DMS153 treated with DMSO at 0.1 percent for 48 hours (cell line): ENCODE results near the gene CTNNA3.

Source experiments
- DNase-seq: peaks from one replicate; lab custom pipeline; 2025; ENCODE audit not compliant: unreplicated experiment; lab: John Stamatoyannopoulos, UW

CTNNA3 gene

DNA sequence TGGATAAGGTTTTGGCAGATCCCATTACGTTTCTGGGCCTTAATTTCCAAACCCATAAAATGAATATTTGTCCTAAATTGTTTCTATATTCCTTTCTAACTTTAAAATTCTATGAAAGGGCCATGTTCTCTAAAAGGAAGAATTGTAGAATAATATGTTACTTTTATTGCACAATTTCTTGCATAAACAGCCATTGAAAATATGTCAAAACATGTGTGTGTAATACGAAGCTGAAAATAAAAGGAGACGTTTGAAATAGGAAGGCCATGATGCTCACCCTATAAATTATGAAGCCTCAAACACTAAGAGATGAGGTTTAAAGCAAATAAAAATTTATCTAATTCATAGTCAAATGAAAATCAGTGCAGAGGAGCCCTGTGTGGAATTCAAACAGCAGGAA, 915.2 kb downstream of the CTNNA3 start:
- no peak for DNase-seq

GRCh38 chr10:66778351-66778750, 917.6 kb downstream of the CTNNA3 start:
- DNase-seq, result no peak

GRCh38 chr10:66777665-66778064, 918.3 kb downstream of the CTNNA3 start:
- DNase-seq, result no peak

DNA sequence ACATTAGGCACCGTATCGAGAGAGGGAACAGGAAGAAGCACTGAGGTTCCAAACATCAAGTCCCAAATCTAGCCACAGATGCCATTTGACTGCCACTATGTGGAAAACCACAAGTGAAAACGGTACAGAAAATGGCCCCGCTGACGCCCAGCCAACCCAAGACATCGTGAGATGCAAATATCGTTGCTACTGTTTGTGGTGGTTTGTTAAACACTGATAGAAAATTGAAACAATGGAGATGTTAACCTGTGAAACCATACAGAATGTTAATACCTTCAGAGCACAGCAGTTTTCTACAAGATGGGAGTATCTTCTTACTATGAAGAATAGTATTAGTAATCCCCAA, 922.5 kb downstream of the CTNNA3 start:
- no peak for DNase-seq

- DNase-seq, result no peak
These were observed 923.2 kb downstream of the CTNNA3 start for GRCh38 chr10:66772548-66773471.

GRCh38 chr10:66767707-66768106, 928.3 kb downstream of the CTNNA3 start:
- DNase-seq, result no peak

DNA sequence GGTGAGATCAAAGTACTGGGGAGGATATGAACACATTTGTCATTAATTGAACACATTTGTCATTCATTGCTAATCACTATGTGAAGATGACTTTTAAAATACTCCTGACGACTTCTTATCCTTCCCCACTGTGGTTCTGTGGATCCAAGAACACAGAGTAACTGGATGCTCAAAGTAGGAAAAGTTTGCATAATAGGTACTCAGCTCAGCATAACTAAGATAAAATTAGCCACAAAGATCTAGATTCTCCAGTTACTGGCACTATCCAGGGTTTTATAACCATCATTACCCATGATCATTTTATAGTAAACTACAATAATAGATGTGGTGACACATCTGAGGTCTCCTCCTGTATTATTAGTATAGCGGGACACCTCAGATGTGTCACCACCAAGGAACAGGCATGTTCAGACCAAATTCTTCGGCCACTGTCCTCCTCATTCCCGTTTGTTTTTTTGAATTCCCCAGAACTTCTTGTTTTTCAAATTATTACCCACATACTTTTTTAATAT, 933.7 kb downstream of the CTNNA3 start:
- no peak for DNase-seq

GRCh38 chr10:66760941-66761340, 935.1 kb downstream of the CTNNA3 start:
- no peak for DNase-seq

DNA sequence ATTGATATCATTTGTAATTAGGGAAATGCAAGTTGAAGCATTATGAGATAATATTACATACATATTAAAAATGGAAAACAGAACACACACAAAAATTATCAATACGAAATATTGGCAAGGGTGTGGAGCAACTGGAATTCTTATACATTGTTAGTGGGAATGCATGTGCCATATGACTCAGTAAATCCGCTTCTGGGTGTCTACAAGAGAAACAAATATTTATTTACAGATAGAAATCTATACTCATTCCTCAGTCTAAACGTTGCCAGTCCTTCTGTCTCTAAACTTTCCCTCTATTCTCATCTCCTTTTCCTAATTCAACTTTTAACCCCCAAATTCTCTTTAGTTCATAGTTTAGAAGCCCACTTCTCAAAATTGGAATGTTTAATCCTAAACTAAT, 940.5 kb downstream of the CTNNA3 start:
- DNase-seq, result no peak

GRCh38 chr10:66752714-66753113, 943.3 kb downstream of the CTNNA3 start:
- DNase-seq, result no peak

DNA sequence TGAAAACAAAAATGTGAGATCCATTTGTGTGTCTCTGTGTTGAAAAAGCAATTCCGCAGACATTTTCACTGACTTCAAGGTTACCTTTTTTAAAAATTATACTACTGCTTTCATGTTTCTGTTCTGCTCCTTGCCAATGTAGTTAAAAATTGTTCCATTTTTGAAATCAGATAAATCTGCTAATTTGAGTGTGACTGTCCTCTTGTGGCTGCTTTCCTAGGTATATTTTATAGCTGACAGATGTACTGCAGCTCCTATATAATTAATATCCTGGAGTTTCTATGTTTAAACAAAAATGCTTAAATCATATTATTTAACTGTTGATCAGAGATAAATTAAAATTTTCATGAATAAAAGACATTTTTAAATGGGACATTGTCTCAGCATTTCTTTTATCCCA, 947.8 kb downstream of the CTNNA3 start:
- DNase-seq, result no peak

- DNase-seq, result no peak
These were observed 948.5 kb downstream of the CTNNA3 start for GRCh38 chr10:66747451-66747850.

DNA sequence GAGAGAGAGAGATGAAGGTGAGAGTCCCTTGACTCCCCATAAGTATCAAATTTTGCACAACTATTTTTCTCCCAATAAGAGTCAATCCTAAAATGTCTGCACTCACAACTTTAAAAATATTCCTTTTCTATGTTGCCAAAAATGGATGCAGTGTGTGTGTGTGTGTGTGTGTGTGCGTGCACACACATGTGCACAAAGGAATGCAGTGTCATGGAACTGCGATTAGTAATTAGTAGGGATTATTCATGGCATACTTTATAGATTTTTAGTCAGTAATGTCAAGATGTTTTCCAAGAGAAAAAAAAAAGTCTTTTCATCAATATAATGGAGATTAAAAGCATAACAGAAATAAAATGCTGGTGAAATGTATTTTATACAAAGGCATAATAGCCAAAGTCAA, 949.3 kb downstream of the CTNNA3 start:
- DNase-seq, result no peak

DNA sequence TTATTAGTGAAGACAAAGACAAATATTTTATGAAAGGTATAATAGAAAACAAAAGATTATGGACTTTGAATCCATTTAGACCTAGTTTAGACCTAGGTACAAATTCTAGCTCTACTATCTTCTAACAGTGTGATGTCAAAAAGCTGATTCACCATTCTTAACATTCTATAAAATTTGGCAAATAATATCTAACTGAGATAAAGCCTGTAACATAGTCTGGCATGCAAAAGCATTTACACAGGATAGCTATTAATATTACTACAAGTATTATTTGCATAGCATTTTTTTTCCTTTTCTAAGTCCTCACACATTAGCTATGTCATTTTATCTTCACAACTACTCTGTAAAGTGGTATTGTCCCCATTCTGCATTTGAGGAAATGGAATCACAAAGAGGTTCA, 949.7 kb downstream of the CTNNA3 start:
- DNase-seq, result no peak

GRCh38 chr10:66744915-66745314, 951.1 kb downstream of the CTNNA3 start:
- DNase-seq, result no peak

DNA sequence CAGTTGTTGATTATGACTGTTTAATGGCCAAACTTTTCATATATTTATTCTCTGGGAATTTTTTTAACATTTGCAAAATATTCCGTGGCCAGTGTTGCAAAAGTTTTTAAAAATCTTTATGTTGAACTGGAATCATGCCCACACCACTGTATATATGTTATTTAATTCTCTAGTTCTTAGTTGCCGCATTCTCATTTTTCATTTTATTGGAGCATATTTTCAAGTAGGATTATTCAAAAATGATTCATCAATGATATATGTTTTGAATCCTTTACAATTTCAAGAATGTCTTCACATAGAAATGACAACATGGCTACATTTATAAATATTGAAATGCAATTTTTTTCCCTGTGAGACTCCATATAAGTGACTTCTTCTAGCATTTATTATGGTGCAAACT, 958.8 kb downstream of the CTNNA3 start:
- DNase-seq, result no peak

GRCh38 chr10:66723608-66724400, 972.2 kb downstream of the CTNNA3 start:
- no peak for DNase-seq

DNA sequence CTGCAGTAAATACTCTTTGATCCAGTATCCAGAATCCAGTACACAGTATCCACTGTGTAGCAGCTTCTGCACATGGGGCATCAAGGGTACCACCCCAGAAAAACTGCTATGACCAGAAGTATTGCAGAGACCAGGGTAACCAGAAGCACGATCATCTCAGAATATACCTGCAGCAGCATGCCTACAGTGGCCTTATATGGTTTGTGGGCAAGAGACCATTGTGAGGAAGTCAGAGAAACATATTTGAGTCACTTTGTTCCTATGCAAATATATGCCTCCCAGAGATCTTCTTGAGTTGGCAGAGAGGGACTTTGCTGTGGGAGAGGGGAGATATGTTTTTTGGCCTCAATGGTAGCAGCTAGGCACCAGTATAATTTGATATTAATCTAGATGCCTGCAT, 976.5 kb downstream of the CTNNA3 start:
- DNase-seq, result no peak

- no peak for DNase-seq
These were observed 978.6 kb downstream of the CTNNA3 start for GRCh38 chr10:66717231-66717981.

- DNase-seq, result no peak
These were observed 981.3 kb downstream of the CTNNA3 start for GRCh38 chr10:66714741-66715140.

DNA sequence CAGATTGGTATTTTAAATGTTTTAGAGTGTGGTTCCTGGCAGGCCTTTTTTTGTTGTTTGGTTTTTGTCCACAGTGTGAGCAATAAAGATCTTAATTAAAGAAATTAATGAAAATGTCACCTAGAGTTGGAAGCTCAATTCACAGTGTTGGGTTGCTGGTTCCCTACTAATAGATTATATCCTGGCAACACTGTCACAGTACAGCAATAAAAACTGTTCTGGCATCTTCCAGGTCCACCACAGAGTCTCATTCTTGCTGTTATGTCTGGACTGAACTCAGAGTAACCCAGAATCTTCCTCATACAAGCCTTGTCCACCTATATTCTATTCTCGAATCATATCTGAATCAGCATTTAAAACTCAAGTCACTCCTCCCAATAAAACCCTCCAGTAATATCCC, 982.6 kb downstream of the CTNNA3 start:
- DNase-seq, result no peak
